DMS53 treated with DMSO at 0.1 percent for 48 hours (cell line): ENCODE data around the gene MAD1L1.
A peak's percentile ranks its signal among the peaks of the same experiment; 100 is the strongest.

ENCODE experiments used
- DNase-seq: peaks from one replicate; lab custom pipeline; 2025; ENCODE audit not compliant: unreplicated experiment; lab: John Stamatoyannopoulos, UW

Gene MAD1L1

GRCh38 chr7:2242541-2243429, 10.0 kb upstream of the MAD1L1 start:
- DNase-seq: no peak

- DNase-seq: peak; percentile 70
Observed at GRCh38 chr7:2241580-2242540, 9.1 kb upstream of the MAD1L1 start, which contains the start of the genes MRM2 and NUDT1. Gene MRM2 (minus strand): TSS chr7:2242205. CDS start chr7:2242169, 36 bp downstream. Gene NUDT1 (plus strand): TSS chr7:2242226. CDS start chr7:2244575, 2,349 bp downstream.

- no peak for DNase-seq
Observed at GRCh38 chr7:2239242-2239641, 6.5 kb upstream of the MAD1L1 start.

GRCh38 chr7:2237109-2237602, 4.4 kb upstream of the MAD1L1 start:
- no peak for DNase-seq

GRCh38 chr7:2233926-2234325, 1.2 kb upstream of the MAD1L1 start:
- no peak for DNase-seq

- no peak for DNase-seq
Observed at GRCh38 chr7:2231992-2232765, 566 bp downstream of the MAD1L1 start.

GRCh38 chr7:2230882-2231281, 1.9 kb downstream of the MAD1L1 start:
- DNase-seq: no peak

- DNase-seq: no peak
Observed at GRCh38 chr7:2230226-2230625, 2.5 kb downstream of the MAD1L1 start.

GRCh38 chr7:2229467-2229866, 3.3 kb downstream of the MAD1L1 start:
- no peak for DNase-seq

- no peak for DNase-seq
Observed at GRCh38 chr7:2228921-2229320, 3.8 kb downstream of the MAD1L1 start.

GRCh38 chr7:2227699-2228098, 5.0 kb downstream of the MAD1L1 start:
- DNase-seq: no peak

GRCh38 chr7:2225830-2226229, 6.9 kb downstream of the MAD1L1 start:
- no peak for DNase-seq

GRCh38 chr7:2225336-2225735, 7.4 kb downstream of the MAD1L1 start:
- DNase-seq: no peak

GRCh38 chr7:2224934-2225333, 7.8 kb downstream of the MAD1L1 start:
- DNase-seq: no peak

GRCh38 chr7:2224491-2224928, 8.2 kb downstream of the MAD1L1 start:
- DNase-seq: no peak

- DNase-seq: no peak
Observed at GRCh38 chr7:2223321-2223720, 9.4 kb downstream of the MAD1L1 start.

- no peak for DNase-seq
Observed at GRCh38 chr7:2222516-2222915, 10.2 kb downstream of the MAD1L1 start.

- DNase-seq: no peak
Observed at GRCh38 chr7:2220954-2221353, 11.8 kb downstream of the MAD1L1 start.

- DNase-seq: no peak
Observed at GRCh38 chr7:2220506-2220905, 12.2 kb downstream of the MAD1L1 start.

- no peak for DNase-seq
Observed at GRCh38 chr7:2220030-2220429, 12.7 kb downstream of the MAD1L1 start.

GRCh38 chr7:2219606-2220005, 13.1 kb downstream of the MAD1L1 start:
- DNase-seq: no peak
